GM15510 (cell line): ENCODE measurements around the gene HMCN2.

Experiments used
- POLR2A ChIP-seq: IDR thresholded peaks from 3 replicates; pipeline ENCODE4 v1.6.1; 2011; ENCODE audit warnings: borderline replicate concordance; ENCODE audit not compliant: insufficient read length; ENCODE audit errors: extremely low read depth

Gene HMCN2

GRCh38 chr9:130426883-130427282 is 161.3 kb downstream of the HMCN2 start:
- TF ChIP-seq POLR2A: no peak

GRCh38 chr9:130427326-130427725 is 161.8 kb downstream of the HMCN2 start:
- no peak for TF ChIP-seq POLR2A

GRCh38 chr9:130428086-130428665 is 162.6 kb downstream of the HMCN2 start:
- no peak for TF ChIP-seq POLR2A

GRCh38 chr9:130429381-130429780 is 163.8 kb downstream of the HMCN2 start:
- TF ChIP-seq POLR2A: no peak

GRCh38 chr9:130429831-130430230 is 164.3 kb downstream of the HMCN2 start:
- TF ChIP-seq POLR2A: no peak

- TF ChIP-seq POLR2A: no peak
Observed at GRCh38 chr9:130430232-130430631, 164.7 kb downstream of the HMCN2 start.

- TF ChIP-seq POLR2A: no peak
Observed at GRCh38 chr9:130430734-130431535, 165.4 kb downstream of the HMCN2 start.

GRCh38 chr9:130431536-130432303 is 166.2 kb downstream of the HMCN2 start:
- no peak for TF ChIP-seq POLR2A

GRCh38 chr9:130432362-130432761 is 166.8 kb downstream of the HMCN2 start:
- TF ChIP-seq POLR2A: no peak

- no peak for TF ChIP-seq POLR2A
Observed at GRCh38 chr9:130432796-130433167, 167.2 kb downstream of the HMCN2 start.

- TF ChIP-seq POLR2A: no peak
Observed at GRCh38 chr9:130433168-130433946, 167.8 kb downstream of the HMCN2 start.

- no peak for TF ChIP-seq POLR2A
Observed at GRCh38 chr9:130433947-130434262, 168.3 kb downstream of the HMCN2 start.

GRCh38 chr9:130437011-130437789 is 171.6 kb downstream of the HMCN2 start:
- TF ChIP-seq POLR2A: no peak

- TF ChIP-seq POLR2A: no peak
Observed at GRCh38 chr9:130438382-130438981, 172.9 kb downstream of the HMCN2 start.

- TF ChIP-seq POLR2A: no peak
Observed at GRCh38 chr9:130441031-130441430, 175.5 kb downstream of the HMCN2 start.
